DOHH2 (cell line): Measurements from ENCODE around the gene BPIFA1.

Source experiments
- EZH2phosphoT487 ChIP-seq: fragments of 200-600 bp; sonication (generic); IDR thresholded peaks from 2 replicates; pipeline ENCODE4 v1.6.1; 2017; ENCODE audit warnings: borderline replicate concordance, mild to moderate bottlenecking, antibody characterized with exemption, low read length, moderate library complexity, mixed read lengths
- TF ChIP-seq, protein P1 (sequence below): fragments of 200-600 bp; sonication (generic); IDR thresholded peaks from one replicate; pipeline ENCODE4 v1.5.1; 2014; ENCODE audit warnings: antibody characterized with exemption, mild to moderate bottlenecking, low read depth, low read length; ENCODE audit not compliant: poor library complexity, severe bottlenecking

DNA sequence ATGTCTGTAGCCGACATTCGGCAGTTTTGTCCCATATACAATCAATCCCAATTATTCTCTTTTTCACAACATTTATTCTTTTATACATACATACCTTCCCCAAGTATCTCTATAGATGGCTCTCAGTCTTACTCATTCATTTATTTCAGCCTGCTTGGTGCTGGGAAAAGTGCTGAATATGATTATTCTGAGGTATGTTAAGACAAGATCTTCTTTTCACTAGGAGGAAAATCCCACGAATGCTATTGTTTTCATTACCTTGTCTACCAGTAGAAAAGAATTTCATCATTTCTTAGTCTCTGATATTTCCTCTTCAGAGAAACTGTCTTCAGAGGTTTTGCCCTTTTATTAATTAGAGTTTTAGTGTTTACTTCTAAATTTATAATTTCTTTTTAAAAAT, 32.4 kb upstream of the BPIFA1 start:
- TF ChIP-seq, protein P1, sequence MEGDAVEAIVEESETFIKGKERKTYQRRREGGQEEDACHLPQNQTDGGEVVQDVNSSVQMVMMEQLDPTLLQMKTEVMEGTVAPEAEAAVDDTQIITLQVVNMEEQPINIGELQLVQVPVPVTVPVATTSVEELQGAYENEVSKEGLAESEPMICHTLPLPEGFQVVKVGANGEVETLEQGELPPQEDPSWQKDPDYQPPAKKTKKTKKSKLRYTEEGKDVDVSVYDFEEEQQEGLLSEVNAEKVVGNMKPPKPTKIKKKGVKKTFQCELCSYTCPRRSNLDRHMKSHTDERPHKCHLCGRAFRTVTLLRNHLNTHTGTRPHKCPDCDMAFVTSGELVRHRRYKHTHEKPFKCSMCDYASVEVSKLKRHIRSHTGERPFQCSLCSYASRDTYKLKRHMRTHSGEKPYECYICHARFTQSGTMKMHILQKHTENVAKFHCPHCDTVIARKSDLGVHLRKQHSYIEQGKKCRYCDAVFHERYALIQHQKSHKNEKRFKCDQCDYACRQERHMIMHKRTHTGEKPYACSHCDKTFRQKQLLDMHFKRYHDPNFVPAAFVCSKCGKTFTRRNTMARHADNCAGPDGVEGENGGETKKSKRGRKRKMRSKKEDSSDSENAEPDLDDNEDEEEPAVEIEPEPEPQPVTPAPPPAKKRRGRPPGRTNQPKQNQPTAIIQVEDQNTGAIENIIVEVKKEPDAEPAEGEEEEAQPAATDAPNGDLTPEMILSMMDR: no peak
- no peak for TF ChIP-seq EZH2phosphoT487
